ENCODE data around the gene NALCN. TPM values are rescaled to one million over a fixed set of nuclear protein-coding genes. Genes with fewer than 3 reads are reported as not detected.

Gene NALCN
- total and polyA plus RNA-seq, 2 of the 8 experiments (the other 6 are each of a cell fraction or from before 2014, with no cell fraction given) = 0.26 to 0.54 TPM

GRCh38 chr13:101026328-101026727 lies 390.0 kb downstream of the NALCN start:
- H3K4me1 ChIP-seq (replicated peaks in 1 of 4; ENCODE audit: control insufficient read depth in 3 of 4, insufficient read depth in 4 of 4, low read length in 3 of 4) = no peaks in the 10 kb centered on the region; a peak in 1 of 7 replicates
- no peak overlapping the region for H3K4me2 ChIP-seq (ENCODE audit: insufficient read depth in 1 of 2, low read depth in 2 of 2, low read length in 2 of 2)
- no peak overlapping the region for H3K4me3 ChIP-seq (ENCODE audit: extremely low read depth in 1 of 4, insufficient read depth in 2 of 4, low read depth in 3 of 4, low read length in 4 of 4)
- H3K18ac ChIP-seq (ENCODE audit: extremely low read depth, low read length) = no peak overlapping the region
- WGBS, 2 experiments (ENCODE audit: extremely low coverage in 1 of 2, insufficient coverage in 1 of 2, insufficient read length in 1 of 2, insufficient replicate concordance in 2 of 2, low coverage in 1 of 2, low lambda C conversion rate in 2 of 2, missing lambda C conversion rate in 1 of 2) = 90% methylated on average over 6 of the region's 6 CpGs; no CpG with 5 or more reads in 1 of the 2 experiments
- no peaks in the 10 kb centered on the region for H4K20me1 ChIP-seq (replicated peaks in 1 of 2; ENCODE audit: control insufficient read depth in 1 of 2, insufficient read depth in 2 of 2, low read length in 2 of 2)
- no peak overlapping the region for H2BK12ac ChIP-seq (ENCODE audit: low read depth, low read length)
- H3K79me1 ChIP-seq (ENCODE audit: low read depth, low read length) = no peaks in the 10 kb centered on the region
- no peak overlapping the region for H2BK15ac ChIP-seq (ENCODE audit: low read length)
- no peak overlapping the region for H3K14ac ChIP-seq (ENCODE audit: insufficient read length)
- H2BK120ac ChIP-seq (replicated peaks; ENCODE audit: low read depth, low read length) = no peak overlapping the region
- no peak overlapping the region for H3K23ac ChIP-seq (ENCODE audit: insufficient read length)
- no peaks in the 10 kb centered on the region for H3K36me3 ChIP-seq (ENCODE audit: control insufficient read depth in 2 of 4, insufficient read depth in 4 of 4, low read length in 3 of 4)
- no peak overlapping the region for H3K9ac ChIP-seq (replicated peaks in 1 of 4; ENCODE audit: extremely low read depth in 1 of 4, low read depth in 3 of 4, low read length in 3 of 4)
- no peak overlapping the region for H4K8ac ChIP-seq (ENCODE audit: extremely low read depth, insufficient read depth, low read length)
- DNase-seq (ENCODE audit: low read depth in 1 of 2, low spot score in 2 of 2) (no peak), FAIRE-seq (no peak)
- POLR2A ChIA-PET (ENCODE audit: partially characterized antibody) = no interaction called here
- H3K9me3 ChIP-seq (ENCODE audit: insufficient read depth in 2 of 2, low read depth in 1 of 2, low read length in 1 of 2) = no peaks in the 10 kb centered on the region
- H4K91ac ChIP-seq (replicated peaks; ENCODE audit: insufficient read length, low read length) = no peak overlapping the region
- no peak overlapping the region for H2BK5ac ChIP-seq (ENCODE audit: low read depth, low read length)
- no peak overlapping the region for H2AFZ ChIP-seq (ENCODE audit: low read length)
- no peak overlapping the region for H3K56ac ChIP-seq (replicated peaks; ENCODE audit: insufficient read length, low read depth, low read length)
- no peak overlapping the region for H2BK20ac ChIP-seq (ENCODE audit: low read length)
- no peaks in the 10 kb centered on the region for H3K23me2 ChIP-seq (ENCODE audit: low read depth, low read length)
- H2AK5ac ChIP-seq (ENCODE audit: low read depth, low read length) = no peak overlapping the region
- H3K79me2 ChIP-seq (ENCODE audit: control insufficient read depth in 1 of 2, insufficient read depth in 2 of 2, low read length in 2 of 2) = no peaks in the 10 kb centered on the region
- CTCF ChIA-PET (ENCODE audit: partially characterized antibody) = interaction anchor here (1.7 to 2.5 kb wide), 2 partner anchors 10 to 75 kb away, joined by 4 to 7 read pairs; no protein-coding TSS in a partner anchor
- H3K27me3 ChIP-seq (replicated peaks in 1 of 4; ENCODE audit: control insufficient read depth in 3 of 4, extremely low read depth in 1 of 4, insufficient read depth in 3 of 4, low read length in 3 of 4) = no peaks in the 10 kb centered on the region
- H3K27ac ChIP-seq (ENCODE audit: low read depth, low read length) = no peak overlapping the region
- no peak overlapping the region for H3K4ac ChIP-seq (replicated peaks; ENCODE audit: insufficient read length, low read depth, low read length)
- no peak overlapping the region for H4K5ac ChIP-seq (ENCODE audit: insufficient read length, low read depth, low read length)
- TF ChIP-seq SUZ12 (IDR thresholded peaks at IDR 0.05; ENCODE audit: low read length) (no peak), CBX5 (IDR thresholded peaks at IDR 0.05; ENCODE audit: low read depth, low read length) (no peak), SP2 (IDR thresholded peaks at IDR 0.05; ENCODE audit: low read length) (no peak), TAF7 (optimal IDR thresholded peaks at IDR 0.05; ENCODE audit: borderline replicate concordance, low read depth, low read length) (no peak), SAP30 (IDR thresholded peaks at IDR 0.05; ENCODE audit: insufficient read depth, insufficient replicate concordance, low read length) (no peak), JUND (IDR thresholded peaks at IDR 0.05; ENCODE audit: low read length) (no peak), CEBPB (IDR thresholded peaks at IDR 0.05; ENCODE audit: low read depth, low read length) (no peak), CTCF (IDR thresholded peaks at IDR 0.05; ENCODE audit: control extremely low read depth in 1 of 3, insufficient read depth in 1 of 3, low read depth in 1 of 3, low read length in 3 of 3) (no peak), RAD21 (IDR thresholded peaks at IDR 0.05 in 1 of 2, conservative IDR thresholded peaks at IDR 0.05 in 1 of 2; ENCODE audit: low read depth in 2 of 2, low read length in 2 of 2) (no peak), GTF2F1 (IDR thresholded peaks at IDR 0.05; ENCODE audit: borderline replicate concordance, low read depth, low read length) (no peak), EGR1 (IDR thresholded peaks at IDR 0.05; ENCODE audit: borderline replicate concordance, low read depth, low read length) (no peak)

Measured in H1 (cell line).